ENCODE results near the gene CKAP4.

CKAP4 gene

DNA sequence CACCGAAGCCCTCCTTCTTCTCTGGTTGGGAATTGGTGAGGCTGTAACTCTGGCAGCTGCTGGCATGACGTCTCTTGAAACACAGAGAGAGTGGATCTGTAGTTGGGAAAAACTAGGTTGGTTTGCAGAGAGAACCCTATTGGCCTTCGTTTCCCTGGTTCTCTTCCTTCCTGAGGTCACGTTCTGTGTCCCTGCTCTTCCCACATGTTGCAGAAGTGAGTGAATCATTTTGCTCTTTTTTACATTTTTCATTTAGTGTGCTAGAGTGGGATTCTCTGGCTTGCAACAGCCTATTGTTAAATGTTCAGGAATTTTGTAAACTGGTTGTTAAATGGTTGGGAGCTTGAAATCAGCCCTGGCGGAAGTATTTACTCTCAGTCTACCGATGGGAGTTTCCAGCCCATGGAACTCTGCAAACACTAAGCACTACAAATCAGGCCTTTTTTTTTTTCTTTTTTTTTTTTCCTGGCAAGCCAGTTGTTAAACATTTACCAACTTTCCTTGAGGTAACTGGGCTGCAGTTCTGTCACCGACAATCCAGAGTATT lies 26.8 kb upstream of the CKAP4 start:
- no peak for DNase-seq

DNA sequence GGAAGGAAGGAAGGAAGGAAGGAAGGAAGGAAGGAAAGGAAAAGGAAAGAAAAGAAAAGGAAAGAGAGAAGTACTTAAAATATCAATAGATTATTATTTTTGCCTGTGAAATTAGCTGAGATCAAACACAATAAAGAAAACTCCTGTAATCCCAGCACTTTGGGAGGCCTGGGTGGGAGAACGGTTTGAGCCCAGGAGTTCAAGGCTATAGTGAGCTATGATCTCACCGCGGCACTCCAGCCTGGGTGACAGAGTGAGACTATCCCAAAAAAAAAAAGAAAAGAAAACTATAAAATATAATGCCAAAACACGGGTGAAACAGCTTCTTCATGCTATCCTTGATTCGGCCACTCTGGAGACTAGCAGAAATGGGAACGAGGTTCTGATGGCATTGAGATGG lies 26.2 kb upstream of the CKAP4 start:
- DNase-seq, result no peak

DNA sequence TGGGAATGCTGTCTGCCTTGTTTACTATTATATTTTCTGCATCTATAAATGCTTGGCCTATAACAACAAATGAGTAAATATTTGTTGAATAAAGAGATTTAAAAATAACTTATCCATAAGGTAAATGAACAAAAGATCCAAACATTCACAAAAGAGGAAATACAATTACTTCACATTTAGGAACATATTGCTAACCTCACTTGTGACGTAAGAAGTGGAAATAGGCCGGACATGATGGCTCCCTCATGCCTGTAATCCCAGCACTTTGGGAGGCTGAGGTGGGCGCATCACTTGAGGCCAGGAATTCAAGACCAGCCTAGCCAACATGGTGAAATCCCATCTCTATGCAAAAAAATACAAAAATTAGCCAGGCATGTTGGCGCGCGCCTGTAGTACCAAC lies 25.7 kb upstream of the CKAP4 start:
- DNase-seq, result no peak

DNA sequence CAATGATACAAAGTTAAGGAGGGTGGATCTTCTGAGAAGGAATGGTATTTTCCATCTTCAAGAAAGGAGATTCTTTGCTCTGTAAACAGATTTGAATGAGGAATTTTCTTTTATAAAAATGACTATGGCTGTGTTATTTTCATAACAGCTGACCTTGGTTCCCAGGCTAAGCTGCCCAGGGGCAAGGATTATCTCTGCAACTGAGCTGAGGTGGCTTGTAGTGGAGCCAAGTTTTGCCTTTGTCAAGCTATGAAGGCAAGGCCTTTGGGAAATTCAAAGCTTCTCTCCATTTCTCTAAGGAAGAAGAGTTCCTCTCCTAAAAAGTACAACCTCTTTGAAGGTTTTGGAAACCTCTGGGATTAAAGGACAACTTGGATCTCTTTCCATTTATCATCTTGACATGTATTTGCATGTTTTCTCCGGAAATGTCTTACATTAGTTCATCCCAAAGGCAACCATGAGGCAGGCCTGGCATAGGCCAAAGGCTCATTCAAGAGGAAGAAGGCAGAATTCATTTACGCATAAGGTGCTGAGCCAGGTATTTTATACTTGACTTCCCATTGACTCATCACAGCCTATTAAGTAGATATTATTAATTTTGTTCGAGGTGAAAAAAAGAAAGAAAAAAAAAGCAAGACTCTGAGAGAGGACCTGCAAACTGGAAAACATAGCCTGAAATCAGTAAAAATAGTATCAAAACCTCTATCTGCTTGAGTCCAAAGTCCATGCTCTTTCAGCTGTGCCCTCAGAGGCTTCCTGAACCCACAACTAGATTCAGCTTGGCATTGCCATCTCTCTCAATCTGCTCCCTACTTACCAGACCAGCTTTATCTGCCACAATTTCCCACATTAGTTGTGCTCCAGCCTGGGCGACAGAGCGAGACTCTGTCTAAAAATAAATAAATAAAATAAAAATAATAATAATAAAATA lies 24.0 kb upstream of the CKAP4 start:
- DNase-seq, result no peak

DNA sequence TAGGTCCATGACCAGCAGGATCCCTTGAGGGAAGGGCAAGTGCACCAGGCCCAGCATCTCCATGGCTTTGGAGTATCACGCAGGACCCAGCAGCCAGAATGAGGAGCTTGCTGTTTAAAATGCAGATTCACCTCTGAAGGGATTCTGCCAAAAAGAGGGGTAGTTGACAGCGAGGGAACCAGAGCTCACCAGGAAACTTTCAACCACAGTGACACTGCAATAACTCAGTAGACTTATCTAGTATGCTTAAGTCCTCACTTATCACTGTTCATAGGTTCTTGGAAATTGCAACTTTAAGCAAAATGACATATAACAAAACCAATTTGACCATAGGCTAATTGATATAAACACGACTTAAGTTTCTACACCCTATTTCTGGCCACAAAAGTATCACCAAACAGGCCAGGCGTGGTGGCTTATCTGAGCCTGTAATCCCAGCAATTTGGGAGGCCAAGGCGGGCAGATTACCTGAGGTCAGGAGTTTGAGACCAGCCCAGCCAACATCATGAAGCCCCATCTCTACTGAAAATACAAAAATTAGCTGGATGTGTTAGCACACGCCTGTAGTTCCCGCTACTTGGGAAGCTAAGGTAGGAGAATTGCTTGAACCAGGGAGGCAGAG lies 21.4 kb upstream of the CKAP4 start:
- no peak for DNase-seq

DNA sequence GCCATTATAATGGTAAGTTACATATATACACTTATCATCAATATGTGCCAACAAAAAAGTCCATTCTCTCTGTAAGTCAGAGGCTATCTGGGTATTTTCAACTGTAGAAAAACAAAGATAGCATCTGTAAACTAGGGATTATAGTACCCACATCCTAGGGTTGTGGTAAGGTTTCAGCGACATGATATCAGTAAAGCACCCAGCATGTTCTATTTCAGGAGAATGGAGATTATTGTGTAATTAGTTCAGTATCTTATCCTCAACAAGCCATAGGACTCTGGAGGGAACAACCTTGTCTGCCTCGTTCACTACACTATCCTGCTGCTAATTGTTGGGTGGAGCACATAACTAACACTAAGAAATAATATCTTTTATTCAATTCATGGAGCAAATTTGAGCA lies 19.7 kb upstream of the CKAP4 start:
- DNase-seq, result no peak

DNA sequence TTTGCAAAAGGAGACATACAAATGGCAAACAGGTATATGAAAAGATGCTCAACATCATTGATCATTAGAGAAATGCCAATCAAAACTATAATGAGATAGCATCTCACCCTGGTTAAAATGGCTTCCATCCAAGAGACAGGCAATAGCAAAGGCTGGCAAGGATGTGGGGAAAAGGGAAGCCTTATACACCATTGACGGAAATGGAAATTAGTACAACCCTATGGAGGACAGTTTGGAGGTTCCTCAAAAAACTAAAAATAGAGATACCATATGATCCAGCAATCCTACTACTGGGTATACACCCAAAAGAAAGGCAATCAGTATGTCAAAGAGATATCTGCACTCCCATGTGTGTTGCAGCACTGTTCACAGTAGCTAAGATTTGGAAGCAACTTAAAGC lies 17.3 kb upstream of the CKAP4 start:
- no peak for DNase-seq

DNA sequence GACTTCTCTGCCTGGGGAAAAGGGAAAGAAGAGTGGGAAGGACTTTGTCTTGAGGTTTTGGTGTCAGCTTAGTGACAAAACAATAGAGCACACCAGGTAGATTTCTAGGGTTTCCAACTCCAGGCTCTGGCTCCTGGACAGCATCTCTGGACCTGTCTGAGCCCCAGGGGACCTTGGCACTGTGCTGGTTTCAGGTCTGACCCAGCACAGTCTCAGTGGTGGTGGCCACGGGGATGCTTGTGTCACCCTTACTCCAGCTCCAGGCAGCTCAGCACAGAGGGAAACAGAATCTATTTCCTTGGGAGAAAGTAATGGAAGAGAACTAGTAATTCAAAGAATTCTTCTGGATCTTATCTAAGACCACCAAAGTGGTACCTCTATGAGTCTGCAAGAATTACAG lies 11.1 kb upstream of the CKAP4 start:
- no peak for DNase-seq

DNA sequence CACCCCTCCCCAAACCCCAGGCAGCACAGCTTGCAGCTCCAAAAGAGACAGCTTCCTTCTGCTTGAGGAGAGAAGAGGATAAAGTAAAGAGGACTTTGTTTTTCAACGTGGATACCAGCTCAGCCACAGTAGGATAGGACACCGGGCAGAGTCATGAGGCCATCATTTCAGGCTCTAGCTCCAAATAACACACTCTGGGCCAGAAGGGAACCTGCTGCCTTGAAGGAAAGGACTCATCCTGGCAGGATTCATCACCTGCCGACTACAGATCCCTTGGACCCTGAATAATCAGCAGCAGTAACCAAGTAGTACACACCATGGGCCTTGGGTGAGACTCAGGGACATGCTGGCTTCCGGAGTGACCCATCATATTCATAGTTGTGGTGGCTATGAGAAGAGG lies 10.4 kb upstream of the CKAP4 start:
- DNase-seq, result no peak

DNA sequence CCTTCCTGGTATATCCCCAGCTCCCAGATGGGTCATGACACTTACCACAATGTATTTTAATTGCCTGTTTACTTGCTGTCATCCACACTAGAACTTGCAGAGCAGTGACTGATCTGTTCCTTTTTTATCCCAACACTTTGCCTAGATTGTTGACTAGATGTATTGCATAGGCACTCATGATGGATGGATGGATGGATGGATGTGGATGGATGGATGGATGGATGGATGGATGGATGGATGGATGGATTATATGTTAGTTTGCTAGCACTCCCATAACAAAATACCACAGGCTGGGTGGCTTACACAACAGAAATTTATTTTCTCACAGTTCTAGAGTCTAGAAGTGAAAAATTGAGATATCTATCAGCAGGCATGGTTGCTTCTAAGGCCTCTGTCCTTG lies 8.7 kb upstream of the CKAP4 start:
- DNase-seq, result no peak

DNA sequence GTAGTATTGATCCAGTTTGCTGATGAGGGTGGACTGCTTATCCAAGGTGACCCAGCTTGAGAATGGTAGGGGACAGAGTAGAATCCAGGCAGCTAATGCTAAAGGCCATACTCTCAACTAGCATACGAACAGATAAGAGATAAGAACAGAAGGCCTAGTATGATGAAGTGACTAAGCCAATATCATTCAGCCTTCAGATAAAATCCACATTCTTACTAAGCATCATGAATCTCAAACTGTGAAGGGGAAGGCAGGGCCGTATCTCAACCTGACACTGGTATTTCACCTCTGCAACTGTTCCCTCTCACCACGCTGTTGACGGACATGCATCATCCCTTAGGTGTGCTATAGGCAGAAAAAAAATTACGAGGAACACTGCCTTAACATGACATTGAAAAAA lies 8.1 kb upstream of the CKAP4 start:
- DNase-seq, result no peak

DNA sequence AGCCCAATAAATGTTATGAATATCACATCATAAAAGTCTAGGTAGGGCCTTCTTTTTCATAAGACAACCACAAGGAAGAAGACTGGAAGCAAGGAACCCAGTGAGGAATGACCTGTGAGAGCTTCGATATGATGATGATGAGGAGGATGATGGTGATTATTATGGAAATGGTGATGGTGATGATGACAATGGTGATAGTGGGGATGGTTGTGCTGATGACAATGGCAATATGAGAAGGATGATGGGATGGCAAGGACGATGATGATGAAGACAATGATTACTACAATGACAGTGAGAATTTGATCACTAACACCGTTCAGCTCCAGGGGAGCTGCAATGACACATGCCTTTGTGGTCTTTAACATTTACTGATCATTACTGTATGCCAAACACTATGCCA lies 7.7 kb upstream of the CKAP4 start:
- no peak for DNase-seq

DNA sequence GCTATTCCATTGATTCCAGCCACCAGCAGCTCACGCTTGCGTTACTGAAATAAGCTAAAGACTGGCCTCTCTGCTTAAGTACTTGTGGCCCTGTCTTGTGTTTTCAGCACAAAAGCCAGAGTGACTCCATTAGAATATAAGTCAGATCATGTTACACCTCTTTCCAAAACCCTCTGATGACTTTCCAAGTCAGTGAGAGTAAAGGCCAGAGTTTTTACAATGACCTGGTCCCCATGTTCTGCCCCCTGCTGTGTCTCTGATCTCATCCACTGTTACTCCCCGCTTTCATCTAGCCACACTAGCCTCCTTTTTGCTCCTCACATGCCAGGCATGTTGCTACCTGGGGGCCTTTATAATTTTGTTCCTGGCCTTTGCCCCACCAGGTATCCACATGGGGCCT lies 6.9 kb upstream of the CKAP4 start:
- no peak for DNase-seq

DNA sequence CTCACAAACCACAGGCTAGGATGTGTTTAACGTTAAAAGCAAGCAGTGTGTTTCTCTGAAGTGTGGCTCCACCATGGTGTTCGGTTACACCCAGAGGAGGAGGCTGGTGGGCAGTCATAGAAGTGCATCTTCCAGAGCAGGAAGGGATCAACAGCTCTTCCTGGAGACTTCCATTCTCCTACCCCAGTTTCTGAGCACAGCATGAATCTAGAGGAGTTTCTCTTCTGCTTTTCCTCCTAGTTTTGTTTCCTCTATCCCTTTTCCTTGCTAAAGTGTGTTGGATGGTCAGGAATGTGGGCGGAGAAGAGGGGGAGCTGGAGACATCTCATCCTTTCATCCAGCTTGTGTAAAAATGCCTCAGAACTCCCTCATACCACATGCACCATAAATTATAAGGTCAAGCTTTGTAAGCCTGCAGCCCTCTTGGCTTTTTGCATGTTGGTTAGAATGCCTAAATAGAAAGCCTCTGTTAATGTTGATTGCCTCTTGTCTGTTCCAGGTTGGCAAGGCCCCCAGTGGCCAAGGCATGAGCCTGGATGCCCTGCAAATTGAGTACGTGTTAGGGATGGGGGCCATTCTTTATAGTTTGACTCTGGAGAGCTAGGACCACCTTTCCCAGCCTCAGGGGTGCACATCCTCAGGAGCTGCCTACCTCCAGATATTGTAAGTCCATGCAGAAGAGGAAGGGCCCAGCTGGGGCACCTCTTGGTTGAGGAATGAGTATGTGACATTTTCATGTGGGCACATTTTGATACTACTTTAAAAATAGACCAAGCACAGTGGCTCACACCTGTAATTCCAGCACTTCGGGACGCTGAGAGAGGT lies 4.0 kb upstream of the CKAP4 start:
- no peak for DNase-seq

DNA sequence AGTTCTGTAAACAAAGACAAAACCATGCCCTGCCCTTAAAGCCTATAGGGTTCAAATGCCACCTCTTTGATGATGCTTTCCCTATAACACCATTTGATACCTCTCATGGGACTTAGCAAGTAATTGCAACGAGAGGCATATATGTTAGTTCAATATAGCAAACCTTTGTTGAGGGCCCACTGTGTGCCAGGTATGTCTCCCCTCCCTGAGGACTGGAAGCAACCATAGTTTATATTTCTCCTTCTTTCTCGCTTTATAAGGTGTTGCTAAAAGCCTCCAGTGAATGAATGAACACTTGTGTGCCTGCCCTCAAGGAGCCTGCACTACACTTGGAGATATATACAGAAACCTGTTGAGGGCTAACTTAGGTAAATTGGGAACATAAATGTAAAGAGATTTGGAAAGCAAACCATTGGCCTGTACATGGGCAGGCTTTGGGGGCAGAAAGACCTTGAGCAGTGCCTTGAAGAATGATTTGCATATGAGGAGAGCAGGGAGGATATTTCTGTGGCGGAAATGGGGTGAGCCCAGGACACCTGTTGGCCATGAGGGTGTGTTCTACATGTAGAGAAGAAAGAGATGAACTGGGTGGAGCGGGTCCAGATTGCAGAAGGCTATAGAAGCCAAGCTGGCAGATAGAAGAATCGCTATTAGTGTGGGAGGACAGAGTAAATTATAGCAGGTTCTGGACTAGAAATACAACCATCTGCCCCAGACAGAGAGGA lies 1.8 kb upstream of the CKAP4 start:
- DNase-seq, result peak; percentile 36

DNA sequence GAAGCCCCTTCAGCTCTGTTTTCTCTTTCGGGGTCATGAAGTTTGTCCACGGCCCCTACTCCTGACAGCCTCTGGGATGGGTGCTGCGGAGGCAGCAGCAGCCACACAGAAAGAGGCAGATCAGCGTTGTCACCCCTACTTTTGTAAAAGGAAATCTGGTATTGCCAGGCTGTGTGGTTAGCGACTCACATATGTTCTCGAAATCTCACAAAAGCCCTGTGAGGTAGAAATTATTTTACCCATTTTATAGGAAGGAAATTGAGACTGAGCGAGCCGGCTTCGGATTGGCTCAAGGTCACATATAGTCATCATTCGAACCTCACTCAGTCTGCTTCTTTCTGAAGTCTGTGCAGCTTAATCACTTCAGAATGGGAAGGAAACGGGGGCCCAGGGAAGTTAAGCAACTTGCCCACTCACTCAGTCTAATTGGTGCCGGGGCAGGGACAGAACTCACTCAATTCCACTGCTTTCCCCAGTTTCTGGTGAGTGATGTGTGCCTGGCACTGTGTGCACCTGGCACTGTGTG lies 1.1 kb upstream of the CKAP4 start:
- peak; percentile 72 for DNase-seq

DNA sequence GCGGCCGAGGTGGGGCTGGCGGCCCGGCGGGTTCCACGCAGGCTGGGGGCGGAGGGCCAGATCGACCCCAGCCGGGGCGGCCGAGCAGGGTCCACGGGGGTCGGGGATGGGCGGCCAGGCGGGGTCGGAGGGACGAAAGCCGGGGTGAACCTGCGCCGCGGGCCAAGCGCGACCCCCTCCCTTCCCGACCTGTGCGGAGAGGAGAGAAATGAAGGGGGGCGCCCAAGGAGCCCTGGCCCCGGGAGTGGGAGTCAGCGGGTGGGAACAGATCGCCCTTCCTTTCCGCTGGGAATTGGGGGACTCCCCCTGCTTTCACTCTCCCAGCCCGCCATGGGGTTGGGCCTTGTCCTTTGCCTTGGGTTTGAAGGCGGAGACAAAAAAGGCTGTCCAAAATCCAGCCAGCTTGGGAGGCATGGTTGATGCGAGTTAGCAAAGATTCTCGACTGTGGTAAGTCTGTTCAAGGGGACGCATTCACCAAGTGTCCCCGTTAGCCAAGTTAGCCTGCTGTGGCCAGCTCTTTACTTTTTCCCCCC lies 559 bp upstream of the CKAP4 start:
- DNase-seq, result peak; percentile 22

DNA sequence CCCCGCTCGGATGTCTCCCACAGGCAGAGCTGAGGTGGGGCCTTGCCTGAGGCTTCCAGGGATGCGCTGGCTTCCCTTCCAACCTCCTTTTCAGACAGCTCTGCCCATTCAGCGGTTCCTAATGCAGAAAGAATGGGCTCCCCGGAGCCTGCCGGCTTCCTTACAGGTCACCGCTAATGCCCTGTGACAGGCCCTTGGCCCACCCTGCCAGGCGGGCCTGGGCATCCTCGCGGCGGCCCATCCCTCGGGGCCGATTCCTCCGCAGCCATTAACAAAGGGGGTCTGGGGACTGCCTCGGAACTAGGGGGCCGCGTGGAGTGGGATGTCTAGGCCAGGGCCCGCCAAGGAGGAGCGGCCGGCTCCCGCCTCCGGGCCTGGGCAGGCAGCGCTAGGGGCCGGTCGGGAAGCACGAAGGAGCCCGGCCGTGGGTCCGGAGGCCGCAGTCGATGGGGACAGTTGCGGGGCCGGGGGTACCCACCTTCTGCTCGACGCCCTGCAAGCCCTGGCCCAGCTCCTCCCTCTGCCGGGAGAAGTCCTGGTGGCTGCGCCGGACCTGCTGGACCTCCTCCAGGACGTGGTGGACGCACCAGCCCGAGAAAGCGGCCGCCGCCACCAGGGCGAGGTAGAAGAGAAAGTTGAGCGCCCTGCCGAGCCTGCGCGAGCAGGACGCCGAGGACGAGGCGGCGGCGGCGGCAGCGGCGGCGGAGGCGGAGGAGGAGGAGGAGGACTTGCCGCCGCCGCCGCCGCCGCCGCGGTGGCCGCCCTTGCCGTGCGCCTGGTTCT lies 738 bp downstream of the CKAP4 start:
- DNase-seq, result peak; percentile 56

DNA sequence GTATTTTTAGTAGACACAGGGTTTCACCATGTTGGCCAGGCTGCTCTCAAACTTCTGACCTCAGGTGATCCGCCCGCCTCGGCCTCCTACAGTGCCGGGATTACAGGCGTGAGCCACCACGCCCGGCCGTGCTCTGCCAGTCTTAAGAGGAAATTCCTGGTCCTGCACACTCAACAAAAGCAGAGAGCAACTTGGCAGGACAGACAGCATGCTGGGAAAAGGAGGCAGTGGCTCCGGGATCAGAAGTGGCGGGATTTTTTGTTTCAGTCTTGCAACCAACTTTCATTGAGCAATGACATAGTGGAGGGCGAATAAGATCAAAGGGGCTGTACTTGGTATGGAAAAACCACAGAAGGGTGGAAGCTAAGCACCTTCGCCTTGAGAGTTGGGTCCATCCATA lies 2.1 kb downstream of the CKAP4 start:
- no peak for DNase-seq

DNA sequence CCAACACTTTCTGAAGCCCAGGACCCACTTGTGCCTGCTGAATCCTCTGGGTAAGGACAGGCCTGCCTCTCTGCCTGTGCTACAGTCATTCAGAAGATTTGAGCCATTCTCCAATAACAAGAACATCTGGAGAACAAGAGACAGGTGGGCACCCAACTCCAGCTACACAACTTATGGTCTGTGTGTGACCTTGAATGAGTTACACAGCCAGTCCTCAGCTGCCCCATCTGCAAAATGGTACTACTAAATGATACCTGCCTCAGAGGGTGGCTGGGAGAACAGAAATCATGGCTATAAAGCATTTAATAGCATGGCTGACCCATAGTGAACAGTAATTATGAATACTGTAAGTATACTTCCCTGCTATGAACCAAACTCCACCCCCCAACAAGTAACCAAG lies 4.2 kb downstream of the CKAP4 start:
- no peak for DNase-seq

DNA sequence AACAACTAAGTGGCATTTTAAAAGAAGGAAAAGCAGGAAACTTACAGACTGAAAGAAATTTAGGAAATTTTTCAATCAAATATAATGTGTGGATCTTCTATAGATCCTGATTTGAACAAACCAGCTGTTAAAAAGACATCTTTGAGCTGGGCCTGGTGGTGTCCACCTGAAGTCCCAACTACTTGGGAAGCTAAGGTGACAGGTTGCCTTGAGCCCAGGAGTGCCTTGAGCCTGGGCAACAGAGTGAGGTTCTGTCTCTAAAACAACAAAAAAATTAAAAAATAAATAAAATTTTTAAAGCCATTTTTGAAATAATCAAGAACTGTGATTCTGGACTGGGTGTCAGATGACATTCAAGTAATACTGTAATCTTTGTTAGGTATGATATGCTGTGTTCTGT lies 7.0 kb downstream of the CKAP4 start:
- no peak for DNase-seq

All from CD4-positive, alpha-beta T cell treated with Interleukin-15 for 1 hour (primary cell).